ENCODE measurements around the gene POTEM. TPM values are rescaled to one million over a fixed set of nuclear protein-coding genes. Genes with fewer than 3 reads are reported as not detected.
"Not testable (repeated sequence)": the region's sequence is repeated elsewhere in the genome, so short reads cannot be mapped to it uniquely, and the experiment has no call there.

Gene POTEM
- total RNA-seq = not detected in 2 replicates

GRCh38 chr14:18967134-18967533, at the start of gene POTEM:
TSS of gene POTEM (plus strand) at chr14:18967434. CDS start at chr14:18967486, 52 bp downstream.
- intact Hi-C loops (cut with micrococcal nuclease); DNase-seq (ENCODE audit: low spot score); H3K36me3 Mint-ChIP-seq (ENCODE audit: low read depth); H3K4me1 Mint-ChIP-seq (ENCODE audit: low read depth); H3K27ac Mint-ChIP-seq; H3K4me3 Mint-ChIP-seq (ENCODE audit: low read depth); H3K27me3 Mint-ChIP-seq (ENCODE audit: low read depth); H3K9me3 Mint-ChIP-seq: not testable (repeated sequence)

- H3K4me3 Mint-ChIP-seq (ENCODE audit: low read depth); intact Hi-C loops (cut with micrococcal nuclease); H3K27ac Mint-ChIP-seq; DNase-seq (ENCODE audit: low spot score); H3K9me3 Mint-ChIP-seq; H3K27me3 Mint-ChIP-seq (ENCODE audit: low read depth); H3K36me3 Mint-ChIP-seq (ENCODE audit: low read depth); H3K4me1 Mint-ChIP-seq (ENCODE audit: low read depth): not testable (repeated sequence)
These were observed 48.9 kb upstream of the POTEM start for GRCh38 chr14:18918345-18918744.

- H3K4me1 Mint-ChIP-seq (ENCODE audit: low read depth); H3K4me3 Mint-ChIP-seq (ENCODE audit: low read depth); H3K27ac Mint-ChIP-seq; H3K27me3 Mint-ChIP-seq (ENCODE audit: low read depth); intact Hi-C loops (cut with micrococcal nuclease); H3K36me3 Mint-ChIP-seq (ENCODE audit: low read depth); H3K9me3 Mint-ChIP-seq; DNase-seq (ENCODE audit: low spot score): not testable (repeated sequence)
These were observed 47.2 kb upstream of the POTEM start for GRCh38 chr14:18920052-18920451.

- H3K27me3 Mint-ChIP-seq (ENCODE audit: low read depth); H3K27ac Mint-ChIP-seq; H3K4me3 Mint-ChIP-seq (ENCODE audit: low read depth); H3K36me3 Mint-ChIP-seq (ENCODE audit: low read depth); DNase-seq (ENCODE audit: low spot score); H3K9me3 Mint-ChIP-seq; H3K4me1 Mint-ChIP-seq (ENCODE audit: low read depth); intact Hi-C loops (cut with micrococcal nuclease): not testable (repeated sequence)
These were observed 46.1 kb upstream of the POTEM start for GRCh38 chr14:18921055-18921701.

GRCh38 chr14:18936848-18937247, 30.4 kb upstream of the POTEM start:
- intact Hi-C loops (cut with micrococcal nuclease); H3K27ac Mint-ChIP-seq; H3K4me3 Mint-ChIP-seq (ENCODE audit: low read depth); H3K4me1 Mint-ChIP-seq (ENCODE audit: low read depth); H3K36me3 Mint-ChIP-seq (ENCODE audit: low read depth); H3K27me3 Mint-ChIP-seq (ENCODE audit: low read depth); DNase-seq (ENCODE audit: low spot score); H3K9me3 Mint-ChIP-seq: not testable (repeated sequence)

GRCh38 chr14:18938733-18939132, 28.5 kb upstream of the POTEM start:
- H3K27ac Mint-ChIP-seq; DNase-seq (ENCODE audit: low spot score); intact Hi-C loops (cut with micrococcal nuclease); H3K36me3 Mint-ChIP-seq (ENCODE audit: low read depth); H3K9me3 Mint-ChIP-seq; H3K4me1 Mint-ChIP-seq (ENCODE audit: low read depth); H3K4me3 Mint-ChIP-seq (ENCODE audit: low read depth); H3K27me3 Mint-ChIP-seq (ENCODE audit: low read depth): not testable (repeated sequence)

GRCh38 chr14:18949939-18950338, 17.3 kb upstream of the POTEM start:
- not testable (repeated sequence) for H3K27me3 Mint-ChIP-seq (ENCODE audit: low read depth); H3K27ac Mint-ChIP-seq; H3K4me3 Mint-ChIP-seq (ENCODE audit: low read depth)

GRCh38 chr14:18953085-18953484, 14.1 kb upstream of the POTEM start:
- DNase-seq (ENCODE audit: low spot score); H3K36me3 Mint-ChIP-seq (ENCODE audit: low read depth); H3K4me1 Mint-ChIP-seq (ENCODE audit: low read depth); H3K27ac Mint-ChIP-seq; H3K9me3 Mint-ChIP-seq; H3K4me3 Mint-ChIP-seq (ENCODE audit: low read depth); intact Hi-C loops (cut with micrococcal nuclease); H3K27me3 Mint-ChIP-seq (ENCODE audit: low read depth): not testable (repeated sequence)

More at GRCh38 chr14:18949939-18950338, 17.3 kb upstream of the POTEM start:
- H3K4me1 Mint-ChIP-seq (ENCODE audit: low read depth); H3K36me3 Mint-ChIP-seq (ENCODE audit: low read depth); intact Hi-C loops (cut with micrococcal nuclease); H3K9me3 Mint-ChIP-seq; DNase-seq (ENCODE audit: low spot score): not testable (repeated sequence)

GRCh38 chr14:18955816-18956215, 11.4 kb upstream of the POTEM start:
- H3K4me1 Mint-ChIP-seq (ENCODE audit: low read depth); H3K4me3 Mint-ChIP-seq (ENCODE audit: low read depth); H3K9me3 Mint-ChIP-seq; intact Hi-C loops (cut with micrococcal nuclease); H3K27ac Mint-ChIP-seq; H3K27me3 Mint-ChIP-seq (ENCODE audit: low read depth); H3K36me3 Mint-ChIP-seq (ENCODE audit: low read depth); DNase-seq (ENCODE audit: low spot score): not testable (repeated sequence)

- H3K9me3 Mint-ChIP-seq; DNase-seq (ENCODE audit: low spot score); H3K27ac Mint-ChIP-seq; H3K36me3 Mint-ChIP-seq (ENCODE audit: low read depth); H3K4me3 Mint-ChIP-seq (ENCODE audit: low read depth); intact Hi-C loops (cut with micrococcal nuclease); H3K4me1 Mint-ChIP-seq (ENCODE audit: low read depth); H3K27me3 Mint-ChIP-seq (ENCODE audit: low read depth): not testable (repeated sequence)
These were observed 5.7 kb upstream of the POTEM start for GRCh38 chr14:18961576-18961975.

- H3K4me3 Mint-ChIP-seq (ENCODE audit: low read depth); intact Hi-C loops (cut with micrococcal nuclease); DNase-seq (ENCODE audit: low spot score); H3K4me1 Mint-ChIP-seq (ENCODE audit: low read depth); H3K27ac Mint-ChIP-seq; H3K27me3 Mint-ChIP-seq (ENCODE audit: low read depth); H3K9me3 Mint-ChIP-seq; H3K36me3 Mint-ChIP-seq (ENCODE audit: low read depth): not testable (repeated sequence)
These were observed 5.1 kb upstream of the POTEM start for GRCh38 chr14:18962143-18962542.

- H3K36me3 Mint-ChIP-seq (ENCODE audit: low read depth); H3K27ac Mint-ChIP-seq; H3K9me3 Mint-ChIP-seq: not testable (repeated sequence)
These were observed 4.0 kb upstream of the POTEM start for GRCh38 chr14:18963276-18963675.

GRCh38 chr14:18964878-18965277, 2.4 kb upstream of the POTEM start:
- H3K27ac Mint-ChIP-seq; DNase-seq (ENCODE audit: low spot score); intact Hi-C loops (cut with micrococcal nuclease); H3K36me3 Mint-ChIP-seq (ENCODE audit: low read depth); H3K9me3 Mint-ChIP-seq; H3K4me1 Mint-ChIP-seq (ENCODE audit: low read depth); H3K27me3 Mint-ChIP-seq (ENCODE audit: low read depth); H3K4me3 Mint-ChIP-seq (ENCODE audit: low read depth): not testable (repeated sequence)

More at GRCh38 chr14:18963276-18963675, 4.0 kb upstream of the POTEM start:
- intact Hi-C loops (cut with micrococcal nuclease); DNase-seq (ENCODE audit: low spot score); H3K4me3 Mint-ChIP-seq (ENCODE audit: low read depth); H3K27me3 Mint-ChIP-seq (ENCODE audit: low read depth); H3K4me1 Mint-ChIP-seq (ENCODE audit: low read depth): not testable (repeated sequence)

GRCh38 chr14:19002566-19002965, 35.3 kb downstream of the POTEM start:
- H3K9me3 Mint-ChIP-seq; intact Hi-C loops (cut with micrococcal nuclease); H3K4me1 Mint-ChIP-seq (ENCODE audit: low read depth); DNase-seq (ENCODE audit: low spot score); H3K36me3 Mint-ChIP-seq (ENCODE audit: low read depth); H3K4me3 Mint-ChIP-seq (ENCODE audit: low read depth); H3K27ac Mint-ChIP-seq; H3K27me3 Mint-ChIP-seq (ENCODE audit: low read depth): not testable (repeated sequence)
